HG03575 (cell line): ENCODE data around the gene EGFL7.

Experiments
- ATAC-seq: cut with Tn5 transposase; IDR thresholded peaks from one replicate; pipeline ENCODE4 v1.9.1; 2021; ENCODE audit not compliant: unreplicated experiment, insufficient number of reproducible peaks, low FRiP score; ENCODE audit errors: extremely low read depth

Gene EGFL7

DNA sequence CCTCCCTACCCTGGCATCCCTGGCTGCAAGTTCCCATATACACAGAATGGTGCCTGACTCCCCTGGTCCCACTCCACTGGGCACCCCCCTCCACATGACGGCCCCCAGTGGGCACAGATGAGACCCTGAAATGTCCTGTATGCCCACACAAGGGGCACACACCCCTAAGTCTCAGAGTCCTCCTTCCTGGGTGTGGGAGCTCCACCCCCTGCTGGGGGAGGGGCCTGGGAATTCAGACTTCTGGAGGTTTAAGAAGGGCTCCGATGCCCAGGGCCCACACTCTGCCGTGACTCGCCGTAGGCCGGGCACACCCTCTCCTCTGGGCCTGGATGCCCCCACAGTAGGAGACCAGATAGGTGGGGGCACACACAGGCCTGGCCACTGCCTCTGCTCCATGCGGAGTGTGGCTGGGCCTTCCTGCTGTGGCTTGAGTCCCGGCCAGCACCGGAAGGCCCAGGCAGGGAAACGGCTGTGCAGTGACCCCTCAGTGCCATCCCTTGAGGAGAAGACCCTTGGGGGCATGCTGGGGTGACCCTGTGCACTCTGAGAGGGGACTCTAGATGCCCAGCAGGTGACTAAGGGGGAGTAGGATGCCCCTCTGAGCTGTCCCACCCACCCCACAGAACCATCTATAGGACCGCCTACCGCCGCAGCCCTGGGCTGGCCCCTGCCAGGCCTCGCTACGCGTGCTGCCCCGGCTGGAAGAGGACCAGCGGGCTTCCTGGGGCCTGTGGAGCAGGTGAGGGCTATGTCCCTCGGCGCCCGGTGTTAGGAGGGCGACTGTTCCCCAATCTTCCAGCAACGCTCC is 6.5 kb downstream of the EGFL7 start:
- no peak for ATAC-seq

DNA sequence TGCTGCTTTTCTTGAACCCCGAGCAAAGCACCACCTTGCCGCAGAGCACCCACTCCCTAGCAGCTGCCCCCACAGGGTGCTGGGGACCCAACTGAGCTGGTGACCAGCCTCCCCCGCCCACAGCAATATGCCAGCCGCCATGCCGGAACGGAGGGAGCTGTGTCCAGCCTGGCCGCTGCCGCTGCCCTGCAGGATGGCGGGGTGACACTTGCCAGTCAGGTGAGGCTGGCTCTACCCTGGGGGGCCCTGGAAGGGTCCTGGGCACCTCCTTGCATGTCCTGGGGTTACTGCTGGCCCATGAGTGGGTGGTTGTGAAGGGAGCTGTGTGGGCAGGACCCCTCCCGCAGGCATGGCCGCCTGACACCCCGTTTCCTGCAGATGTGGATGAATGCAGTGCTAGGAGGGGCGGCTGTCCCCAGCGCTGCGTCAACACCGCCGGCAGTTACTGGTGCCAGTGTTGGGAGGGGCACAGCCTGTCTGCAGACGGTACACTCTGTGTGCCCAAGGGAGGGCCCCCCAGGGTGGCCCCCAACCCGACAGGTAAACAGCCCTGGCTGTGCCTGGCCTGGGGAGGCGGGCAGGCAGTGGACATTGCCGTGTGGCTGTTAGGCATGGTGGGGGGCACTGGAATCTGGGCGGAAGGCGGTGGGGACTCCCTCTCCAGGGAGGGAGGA is 7.2 kb downstream of the EGFL7 start:
- ATAC-seq, result no peak

DNA sequence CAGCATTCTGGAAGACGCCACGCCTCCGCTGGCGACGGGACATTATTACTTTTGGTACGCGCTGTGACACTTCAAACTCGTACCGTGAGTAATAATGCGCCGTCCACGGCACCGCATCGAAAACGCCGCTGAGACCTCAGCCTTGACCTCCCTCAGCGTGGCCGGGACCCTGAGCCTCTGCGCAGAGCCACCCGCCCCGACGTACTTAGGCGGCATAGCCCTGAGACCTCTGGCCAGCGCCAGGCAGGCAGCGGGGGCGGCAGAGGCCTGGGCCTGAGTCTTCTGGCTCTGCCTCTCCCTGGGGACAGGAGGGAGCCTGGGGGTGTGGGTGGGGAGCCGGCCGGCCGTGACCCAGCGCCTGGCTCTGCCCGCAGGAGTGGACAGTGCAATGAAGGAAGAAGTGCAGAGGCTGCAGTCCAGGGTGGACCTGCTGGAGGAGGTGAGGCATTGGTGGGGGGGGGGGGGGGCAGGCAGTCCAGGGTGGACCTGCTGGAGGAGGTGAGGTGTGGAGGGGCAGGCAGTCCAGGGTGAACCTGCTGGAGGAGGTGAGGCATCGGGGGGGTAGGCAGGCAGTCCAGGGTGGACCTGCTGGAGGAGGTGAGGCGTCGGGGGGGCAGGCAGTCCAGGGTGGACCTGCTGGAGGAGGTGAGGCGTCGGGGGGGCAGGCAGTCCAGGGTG is 8.0 kb downstream of the EGFL7 start:
- ATAC-seq, result no peak

DNA sequence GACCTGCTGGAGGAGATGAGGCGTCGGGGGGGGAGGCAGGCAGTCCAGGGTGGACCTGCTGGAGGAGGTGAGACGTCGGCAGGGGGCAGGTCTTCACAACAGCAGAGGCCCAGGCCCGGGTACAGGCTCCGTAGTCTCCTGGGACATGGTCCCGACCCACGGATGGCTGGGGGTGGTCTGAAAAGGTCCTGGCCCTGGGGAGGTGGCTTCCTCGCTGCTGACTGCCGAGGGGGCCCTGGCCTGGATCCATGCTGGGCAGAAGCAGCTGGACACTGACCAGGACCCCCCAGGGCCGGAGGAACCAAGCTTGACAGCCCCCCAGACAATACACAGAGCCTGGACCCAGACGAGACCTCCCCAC is 8.5 kb downstream of the EGFL7 start:
- no peak for ATAC-seq

DNA sequence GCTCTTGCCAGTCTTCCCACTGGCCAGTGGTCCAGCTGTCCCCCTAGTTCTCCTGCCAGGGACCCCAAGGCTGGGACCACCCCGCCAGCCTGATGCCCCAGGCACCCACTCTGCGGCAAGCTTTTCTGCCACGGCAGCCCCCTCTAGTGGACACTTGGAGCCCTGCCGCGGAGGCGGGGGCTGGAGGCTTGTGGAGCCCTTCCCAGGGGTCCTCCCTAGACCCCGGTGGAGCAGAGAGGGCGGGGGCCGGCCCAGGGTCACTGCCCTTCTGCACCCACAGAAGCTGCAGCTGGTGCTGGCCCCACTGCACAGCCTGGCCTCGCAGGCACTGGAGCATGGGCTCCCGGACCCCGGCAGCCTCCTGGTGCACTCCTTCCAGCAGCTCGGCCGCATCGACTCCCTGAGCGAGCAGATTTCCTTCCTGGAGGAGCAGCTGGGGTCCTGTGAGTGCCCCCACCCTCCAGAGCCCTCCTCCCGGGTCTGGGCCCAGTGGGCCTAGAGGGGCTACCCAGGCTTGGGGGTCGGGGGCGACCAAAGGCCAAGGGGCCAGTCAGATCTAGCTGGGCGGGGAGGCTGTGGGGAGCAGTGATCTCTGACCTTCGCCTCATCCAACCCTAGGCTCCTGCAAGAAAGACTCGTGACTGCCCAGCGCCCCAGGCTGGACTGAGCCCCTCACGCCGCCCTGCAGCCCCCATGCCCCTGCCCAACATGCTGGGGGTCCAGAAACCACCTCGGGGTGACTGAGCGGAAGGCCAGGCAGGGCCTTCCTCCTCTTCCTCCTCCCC is 9.1 kb downstream of the EGFL7 start:
- ATAC-seq, result no peak

DNA sequence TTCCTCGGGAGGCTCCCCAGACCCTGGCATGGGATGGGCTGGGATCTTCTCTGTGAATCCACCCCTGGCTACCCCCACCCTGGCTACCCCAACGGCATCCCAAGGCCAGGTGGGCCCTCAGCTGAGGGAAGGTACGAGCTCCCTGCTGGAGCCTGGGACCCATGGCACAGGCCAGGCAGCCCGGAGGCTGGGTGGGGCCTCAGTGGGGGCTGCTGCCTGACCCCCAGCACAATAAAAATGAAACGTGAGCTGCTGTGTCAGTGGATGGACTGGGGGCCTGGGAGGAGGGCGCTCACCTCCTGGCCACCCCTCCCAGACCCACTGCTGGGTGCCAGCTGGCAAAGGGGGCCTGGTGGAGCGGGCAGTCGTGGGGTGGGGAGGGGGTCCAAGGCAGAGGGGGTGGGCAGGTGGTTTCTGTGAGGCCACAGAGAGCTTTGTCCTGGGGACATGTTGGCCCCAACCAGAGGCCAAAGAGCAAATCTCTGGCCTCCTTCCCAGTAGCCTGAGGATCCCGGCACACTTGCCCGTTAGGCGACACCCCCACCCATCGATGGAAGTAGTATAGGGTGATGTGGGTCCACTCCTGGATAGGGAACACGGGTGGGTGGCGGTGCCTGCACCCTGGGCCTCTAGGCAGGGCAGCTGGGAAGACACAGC is 9.8 kb downstream of the EGFL7 start:
- no peak for ATAC-seq

- ATAC-seq, result no peak
Observed at GRCh38 chr9:136673088-136673974, 10.6 kb downstream of the EGFL7 start.

DNA sequence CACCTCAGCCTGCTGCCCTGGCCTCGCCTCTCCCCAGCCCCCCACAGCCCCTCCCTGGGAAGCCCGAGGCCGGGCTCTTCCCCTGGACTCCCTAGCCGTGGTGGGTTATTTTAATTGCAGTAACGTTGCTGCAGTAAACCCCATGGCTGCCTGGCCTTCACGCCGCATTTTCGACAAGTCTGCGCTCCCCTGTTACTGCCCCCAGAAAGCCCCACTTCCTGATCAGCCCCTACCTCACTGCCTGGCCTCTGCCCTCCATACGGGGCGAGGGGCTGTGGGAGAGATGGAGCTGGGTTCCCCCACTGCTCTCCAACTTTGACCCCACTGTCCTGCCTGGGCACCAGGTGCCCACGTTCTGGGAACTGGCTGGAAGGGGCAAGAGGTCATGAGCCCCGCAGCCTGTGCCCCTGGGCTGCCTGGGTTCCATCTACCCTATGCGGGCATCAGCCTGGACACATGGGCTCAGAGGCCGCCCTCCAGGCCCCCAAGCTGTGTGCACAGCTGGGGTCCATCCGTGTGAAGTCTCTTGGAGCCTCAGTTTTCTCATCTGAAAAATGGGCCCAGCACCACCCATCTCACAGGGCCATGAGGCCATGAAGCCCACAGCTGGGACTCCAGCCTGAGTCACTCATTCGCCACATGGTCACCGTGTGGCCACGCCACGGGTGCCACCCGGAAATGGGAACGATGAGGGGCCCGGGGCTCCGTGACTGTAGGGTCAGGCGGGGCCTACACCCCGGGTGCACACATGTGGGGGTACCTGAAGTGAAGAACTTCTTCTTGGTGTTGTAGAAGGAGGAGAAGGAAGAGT is 11.5 kb downstream of the EGFL7 start:
- no peak for ATAC-seq

DNA sequence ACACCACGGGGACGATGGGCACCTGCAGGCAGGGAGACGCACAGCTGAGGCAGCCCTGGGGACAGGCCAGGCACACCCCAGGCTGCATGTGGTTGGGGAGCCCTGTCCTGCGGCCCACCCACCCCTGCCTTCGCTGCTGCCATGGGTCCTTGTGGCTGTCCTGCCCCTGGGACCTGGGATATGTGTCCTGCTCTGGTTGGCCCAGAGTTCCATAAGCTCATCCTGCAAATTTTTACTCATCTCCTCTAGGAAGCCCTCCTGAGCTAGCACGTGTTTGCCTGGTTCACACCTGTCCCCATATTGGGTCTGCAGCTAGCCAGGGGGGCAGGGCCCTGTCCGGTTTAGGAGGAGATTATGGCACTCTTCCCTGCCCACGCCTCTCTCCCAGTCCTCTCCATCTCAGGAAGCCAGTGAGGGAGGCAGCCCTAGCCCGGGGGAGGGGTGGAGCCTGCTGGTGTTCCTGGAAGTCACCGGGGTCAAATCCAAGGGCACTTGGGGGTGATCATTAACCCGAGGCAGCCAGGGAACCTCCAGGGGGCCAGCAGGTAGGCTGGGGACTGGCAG is 12.2 kb downstream of the EGFL7 start:
- no peak for ATAC-seq

DNA sequence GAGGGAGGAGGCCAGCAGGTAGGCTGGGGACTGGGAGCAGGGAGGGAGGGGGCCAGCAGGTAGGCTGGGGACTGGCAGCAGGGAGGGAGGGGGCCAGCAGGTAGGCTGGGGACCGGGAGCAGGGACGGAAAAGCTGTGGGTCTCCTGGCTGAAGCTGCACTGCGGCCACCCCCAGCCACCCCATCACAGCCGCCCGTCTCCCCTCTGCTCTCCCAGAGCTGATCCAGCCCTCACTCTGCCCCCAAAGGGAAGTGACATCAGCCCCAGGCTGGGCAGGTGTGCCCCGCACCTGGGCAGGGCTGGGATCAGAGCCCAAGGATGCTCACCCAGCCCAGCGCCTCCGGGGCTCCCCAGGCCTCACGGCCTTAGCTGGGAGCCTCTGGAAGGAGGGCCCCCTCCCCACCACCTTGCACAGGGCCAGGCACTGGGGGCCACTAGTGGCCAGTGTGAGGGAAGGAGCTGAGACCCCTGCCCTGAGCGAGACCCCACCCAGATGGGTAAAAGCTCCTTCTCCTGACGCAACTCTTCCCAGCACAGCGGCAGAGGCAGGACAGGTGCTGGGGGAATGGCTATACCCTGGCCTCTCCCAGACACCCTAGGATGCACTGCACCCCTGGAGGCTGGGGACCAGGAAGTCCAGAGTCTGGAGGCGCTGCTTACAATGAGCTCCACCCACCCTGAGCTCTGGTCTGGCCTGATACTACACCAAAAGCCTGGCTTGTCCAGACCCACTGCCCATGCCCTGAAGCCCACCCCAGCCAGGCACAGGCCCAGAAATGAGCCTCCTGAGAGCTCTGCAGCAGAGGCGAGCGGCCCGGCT is 13.0 kb downstream of the EGFL7 start:
- ATAC-seq, result no peak

- ATAC-seq, result no peak
Observed at GRCh38 chr9:136676297-136676794, 13.6 kb downstream of the EGFL7 start.

DNA sequence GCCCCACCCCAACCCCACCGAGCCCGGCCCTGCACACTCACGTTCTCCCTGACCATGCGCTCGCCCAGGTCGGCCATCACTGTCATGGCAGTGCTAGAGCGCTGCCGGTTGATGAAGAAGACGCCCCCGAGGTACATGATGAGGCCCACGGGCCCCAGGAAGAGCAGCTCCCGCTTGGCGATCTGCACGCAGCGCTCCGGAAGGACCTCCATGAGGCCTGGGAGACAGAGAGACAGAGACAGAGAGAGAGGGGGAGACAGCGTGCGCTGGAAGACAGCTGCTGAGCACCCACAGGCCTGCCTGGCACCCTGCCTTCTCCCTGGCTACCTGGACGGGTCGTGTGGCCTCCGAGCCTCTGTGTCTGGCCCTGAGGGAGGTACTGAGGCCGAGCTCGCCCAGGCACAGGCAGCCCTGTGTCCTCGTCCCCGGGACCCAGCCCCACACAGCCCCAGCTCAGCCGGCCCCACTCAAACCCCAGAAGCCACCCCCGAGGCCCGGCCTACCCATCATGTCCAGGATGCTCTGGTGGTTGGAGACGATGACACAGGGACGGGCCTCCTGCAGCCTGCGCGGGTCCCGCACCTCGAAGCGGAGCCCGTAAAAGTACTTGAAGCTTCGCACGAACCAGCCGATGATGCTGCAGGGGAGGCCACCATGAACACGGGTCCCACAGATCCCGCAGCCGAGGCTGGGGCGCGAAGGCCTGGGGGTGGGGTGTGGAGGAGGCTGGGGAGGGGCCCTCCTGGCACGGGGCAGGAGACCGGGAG is 14.4 kb downstream of the EGFL7 start:
- ATAC-seq, result no peak

GRCh38 chr9:136678034-136678433 is 15.3 kb downstream of the EGFL7 start:
- ATAC-seq, result no peak

DNA sequence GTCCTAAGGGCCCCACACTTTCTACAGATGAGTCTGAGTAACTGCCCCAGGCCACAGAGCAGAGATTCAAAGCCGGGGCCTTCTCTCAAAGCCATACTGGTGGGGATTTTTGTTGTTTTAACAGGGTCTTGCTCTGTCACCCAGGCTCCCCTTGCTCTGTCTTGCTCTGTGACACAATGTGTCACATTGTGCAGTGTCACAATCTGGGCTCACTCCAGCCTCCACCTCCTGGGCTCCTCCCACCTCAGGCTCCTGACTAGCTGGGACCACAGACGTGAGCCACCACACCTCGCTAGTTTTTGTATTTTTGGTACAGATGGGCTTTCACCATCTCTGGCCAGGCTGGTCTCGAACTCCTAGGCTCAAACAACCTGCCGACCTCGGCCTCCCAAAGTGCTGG is 15.9 kb downstream of the EGFL7 start:
- ATAC-seq, result no peak

DNA sequence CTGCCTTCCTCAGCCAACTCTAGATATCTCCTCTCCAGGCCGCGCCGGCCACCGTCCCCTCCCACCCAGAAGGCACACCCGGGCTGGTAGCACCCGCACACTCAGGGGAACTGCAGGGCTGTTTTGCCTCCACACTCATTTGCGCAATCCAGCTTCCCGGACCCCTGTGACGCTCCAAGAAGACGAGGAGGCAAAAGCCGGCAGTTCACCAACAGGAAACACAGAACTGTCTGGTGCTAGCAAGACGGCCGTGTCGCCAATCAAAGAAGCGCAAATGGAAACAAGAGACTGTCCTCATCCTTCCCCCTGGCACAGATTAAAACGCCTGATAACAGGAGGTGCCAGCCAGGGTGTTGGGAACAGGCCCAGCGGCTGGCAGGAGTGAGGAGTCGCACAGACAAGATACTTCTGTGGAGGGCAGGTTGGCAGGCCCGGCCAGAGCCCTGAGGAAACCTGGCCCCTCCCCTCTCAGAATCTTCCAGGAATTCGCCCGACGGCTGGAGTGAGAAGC is 16.8 kb downstream of the EGFL7 start:
- no peak for ATAC-seq
